HG02763 (cell line): ENCODE data around the gene IFI44.

Source experiments
- ATAC-seq: cut with Tn5 transposase; IDR thresholded peaks from one replicate; pipeline ENCODE4 v1.9.1; 2021; ENCODE audit warnings: mild to moderate bottlenecking, moderate library complexity; ENCODE audit not compliant: unreplicated experiment

The IFI44 gene

GRCh38 chr1:78699813-78700212 is 50.2 kb downstream of the IFI44 start:
- ATAC-seq, result no peak

- no peak for ATAC-seq
These were observed 52.8 kb downstream of the IFI44 start for GRCh38 chr1:78702426-78702825.

GRCh38 chr1:78703806-78704205 is 54.2 kb downstream of the IFI44 start:
- ATAC-seq, result no peak

- ATAC-seq, result no peak
These were observed 62.9 kb downstream of the IFI44 start for GRCh38 chr1:78712467-78713051.

GRCh38 chr1:78713297-78713696 is 63.7 kb downstream of the IFI44 start:
- ATAC-seq, result no peak
